ENCODE results near the gene ADGRL4.

- TF ChIP-seq GATA2 (IDR thresholded peaks at IDR 0.05; ENCODE audit: low read depth, low read length) (no peak), GATA3 (IDR thresholded peaks at IDR 0.05; ENCODE audit: low read depth, low read length) (no peak)
These were observed 49.3 kb upstream of the ADGRL4 start for GRCh38 chr1:79055856-79056255.
